NCI-H510A treated with DMSO at 0.1 percent for 48 hours (cell line): ENCODE data around the gene VKORC1.
A peak's percentile ranks its signal among the peaks of the same experiment; 100 is the strongest.
"Not testable (repeated sequence)": the region's sequence is repeated elsewhere in the genome, so short reads cannot be mapped to it uniquely, and the experiment has no call there.

ENCODE experiments used
- DNase-seq: peaks from one replicate; lab custom pipeline; 2025; lab: John Stamatoyannopoulos, UW

Gene VKORC1

GRCh38 chr16:31107465-31107867, 12.9 kb upstream of the VKORC1 start:
- DNase-seq: no peak

- no peak for DNase-seq
These were observed 12.2 kb upstream of the VKORC1 start for GRCh38 chr16:31106509-31107464.

- peak; percentile 35 for DNase-seq
These were observed 11.1 kb upstream of the VKORC1 start for GRCh38 chr16:31105677-31106213.

GRCh38 chr16:31100876-31101641, 6.5 kb upstream of the VKORC1 start:
- DNase-seq: not testable (repeated sequence)

GRCh38 chr16:31099860-31100638, 5.5 kb upstream of the VKORC1 start:
- DNase-seq: no peak

- DNase-seq: peak; percentile 36
These were observed 541 bp downstream of the VKORC1 start for GRCh38 chr16:31094088-31094423.

- DNase-seq: no peak
These were observed 1.4 kb downstream of the VKORC1 start for GRCh38 chr16:31093132-31093703.

GRCh38 chr16:31092330-31092729, 2.3 kb downstream of the VKORC1 start:
- no peak for DNase-seq

GRCh38 chr16:31090540-31090939, 4.1 kb downstream of the VKORC1 start:
- DNase-seq: no peak

- no peak for DNase-seq
These were observed 5.4 kb downstream of the VKORC1 start for GRCh38 chr16:31089199-31089598.

GRCh38 chr16:31088459-31089183, 6.0 kb downstream of the VKORC1 start, which contains the start of gene PRSS53:
PRSS53 (minus strand) TSS chr16:31088943; CDS start chr16:31088809, 134 bp downstream.
- DNase-seq: no peak

GRCh38 chr16:31087971-31088370, 6.6 kb downstream of the VKORC1 start:
- DNase-seq: no peak

- DNase-seq: no peak
These were observed 7.1 kb downstream of the VKORC1 start for GRCh38 chr16:31087481-31087880.

GRCh38 chr16:31086629-31086906, 8.0 kb downstream of the VKORC1 start:
- no peak for DNase-seq

- no peak for DNase-seq
These were observed 8.5 kb downstream of the VKORC1 start for GRCh38 chr16:31085873-31086628.

GRCh38 chr16:31085411-31085810, 9.2 kb downstream of the VKORC1 start:
- no peak for DNase-seq

GRCh38 chr16:31084584-31085302, 9.9 kb downstream of the VKORC1 start:
- no peak for DNase-seq

GRCh38 chr16:31083981-31084380, 10.6 kb downstream of the VKORC1 start:
- no peak for DNase-seq

GRCh38 chr16:31083556-31083955, 11.0 kb downstream of the VKORC1 start:
- DNase-seq: no peak

GRCh38 chr16:31083081-31083480, 11.5 kb downstream of the VKORC1 start:
- no peak for DNase-seq
